HUDEP-2 (cell line): ENCODE measurements around the gene SCN1B.

Experiments
- DNase-seq, 76 experiments: peaks; one replicate each; lab custom pipeline; 2025; ENCODE audit not compliant: unreplicated experiment in 76 of 76; lab: John Stamatoyannopoulos, UW

Gene SCN1B

DNA sequence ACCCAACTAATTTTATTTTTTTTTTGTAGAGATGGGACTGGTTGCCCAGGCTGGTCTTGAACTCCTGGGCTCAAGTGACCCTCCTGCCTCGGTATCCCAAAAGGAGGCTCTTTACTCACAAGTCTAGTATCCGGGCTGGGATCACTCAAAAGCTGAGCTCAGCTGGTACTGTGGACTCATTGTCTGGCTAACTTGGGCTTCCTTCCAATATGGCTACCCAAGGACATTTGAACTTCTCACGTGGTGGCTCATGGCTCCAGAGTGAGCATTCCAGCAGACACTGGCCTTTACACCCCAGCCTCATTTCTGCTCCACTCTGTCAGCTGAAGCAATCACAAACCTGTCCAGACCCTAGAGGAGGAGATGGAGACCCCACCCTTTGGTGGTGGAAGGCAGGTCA is 40.2 kb downstream of the SCN1B start:
- no peak for DNase-seq

DNA sequence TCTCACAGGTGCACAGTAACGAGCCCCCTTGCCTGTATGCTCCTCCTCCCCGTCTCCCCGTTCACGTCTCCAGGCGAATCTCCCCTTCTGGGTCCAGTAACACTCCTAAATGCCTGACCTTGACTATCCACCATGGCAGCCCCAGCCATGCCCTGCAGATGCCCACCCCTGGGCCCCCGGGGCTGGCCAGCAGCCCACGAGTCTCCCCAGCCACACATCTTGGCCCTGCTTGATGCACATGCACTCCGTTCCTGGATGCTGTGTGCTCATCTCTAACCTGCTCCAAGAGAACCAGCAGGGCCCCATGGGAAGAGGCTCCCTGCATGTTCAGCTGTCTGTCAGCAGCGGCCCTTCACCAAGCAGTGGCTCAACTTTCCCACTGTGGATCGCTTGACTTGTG is 43.2 kb downstream of the SCN1B start:
- no peak for DNase-seq

GRCh38 chr19:35073941-35074340 is 43.7 kb downstream of the SCN1B start:
- DNase-seq, result no peak

DNA sequence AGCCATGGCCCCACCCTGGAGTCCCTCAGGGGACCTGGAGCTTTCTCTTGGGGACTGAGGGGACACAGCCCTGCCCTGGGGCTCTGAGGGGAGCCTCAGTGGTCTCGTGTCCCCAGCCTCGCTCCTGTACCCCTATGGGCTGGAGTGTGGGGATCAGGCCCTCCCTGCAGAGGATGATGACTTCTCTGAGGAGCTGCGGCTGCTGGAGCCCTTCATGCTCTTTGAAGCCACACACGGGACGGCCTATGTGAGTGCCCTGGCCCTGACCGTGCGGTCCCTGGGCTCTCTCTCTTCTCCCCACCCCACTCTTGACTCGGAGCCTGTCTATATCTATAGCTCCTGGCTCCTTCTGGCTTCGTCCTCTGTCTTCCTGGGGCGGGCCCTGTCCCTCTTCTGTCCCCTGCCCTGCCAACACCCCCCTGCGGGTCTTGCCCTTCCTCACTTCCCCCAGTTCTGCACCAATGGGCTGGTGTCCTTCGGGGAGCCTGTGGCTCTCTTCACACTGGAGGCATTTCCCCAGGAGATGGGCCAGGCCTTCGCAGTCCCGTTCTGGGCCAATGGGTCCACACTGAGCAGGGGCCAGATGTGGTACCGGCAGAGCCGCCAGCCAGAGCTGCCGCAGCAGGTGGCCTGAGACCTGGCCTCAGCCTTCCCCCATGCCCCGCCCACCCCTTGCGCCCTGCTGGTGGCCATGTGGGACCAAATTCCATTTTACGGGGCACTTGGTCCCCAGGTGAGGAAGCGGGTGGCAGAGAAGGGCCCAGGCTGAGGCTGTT is 44.3 kb downstream of the SCN1B start:
- no peak for DNase-seq

GRCh38 chr19:35075202-35076025 is 45.1 kb downstream of the SCN1B start:
- DNase-seq, result no peak

DNA sequence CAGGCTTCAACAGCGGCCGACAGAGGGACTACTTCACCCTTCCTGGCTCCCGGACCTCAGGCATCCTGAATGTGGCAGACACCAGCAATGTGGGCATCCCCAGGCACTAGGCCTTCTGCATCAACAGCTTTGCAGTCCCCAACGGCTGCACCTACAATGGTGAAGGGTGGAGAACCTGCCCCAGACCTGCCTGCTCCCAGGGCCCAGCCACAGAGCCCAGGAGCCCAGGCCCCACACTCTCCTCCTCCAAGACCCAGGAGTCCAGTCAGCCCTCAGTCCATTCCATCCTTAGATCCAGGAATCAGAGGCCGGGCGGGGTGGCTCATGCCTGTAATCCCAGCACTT is 45.7 kb downstream of the SCN1B start:
- DNase-seq, result no peak

- no peak for DNase-seq
Measured at GRCh38 chr19:35076657-35077056, 46.4 kb downstream of the SCN1B start.

- DNase-seq, result no peak
Measured at GRCh38 chr19:35077411-35078223, 47.3 kb downstream of the SCN1B start.

- no peak for DNase-seq
Measured at GRCh38 chr19:35079826-35080225, 49.6 kb downstream of the SCN1B start.

DNA sequence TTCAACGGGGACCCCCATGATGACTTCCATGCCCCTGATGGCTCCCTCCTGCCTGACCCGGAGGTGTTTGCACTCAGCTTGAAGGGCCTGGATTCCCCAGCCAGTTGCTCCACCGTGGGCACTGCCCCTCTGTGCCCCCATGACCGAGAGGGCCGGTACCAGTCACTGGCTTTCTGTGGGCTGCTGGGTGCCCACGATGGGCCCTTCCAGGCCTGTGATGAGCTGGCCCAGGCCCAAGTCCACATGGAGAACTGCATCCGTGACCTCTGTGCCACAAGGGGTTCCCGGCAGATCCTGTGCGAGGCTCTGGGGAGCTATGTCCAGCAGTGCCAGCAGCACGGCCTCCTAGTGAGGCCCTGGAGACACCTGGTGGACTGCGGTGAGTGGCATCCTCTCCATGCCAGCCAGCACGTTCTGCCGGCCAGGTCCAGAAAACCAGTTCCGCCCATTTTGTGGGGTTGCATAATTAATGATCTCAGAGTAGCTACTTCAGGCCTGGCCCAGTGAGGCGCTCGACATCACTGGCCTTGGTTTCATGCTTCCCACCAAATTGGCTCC is 50.4 kb downstream of the SCN1B start:
- no peak for DNase-seq

- no peak for DNase-seq
Measured at GRCh38 chr19:35081201-35081600, 50.9 kb downstream of the SCN1B start.

DNA sequence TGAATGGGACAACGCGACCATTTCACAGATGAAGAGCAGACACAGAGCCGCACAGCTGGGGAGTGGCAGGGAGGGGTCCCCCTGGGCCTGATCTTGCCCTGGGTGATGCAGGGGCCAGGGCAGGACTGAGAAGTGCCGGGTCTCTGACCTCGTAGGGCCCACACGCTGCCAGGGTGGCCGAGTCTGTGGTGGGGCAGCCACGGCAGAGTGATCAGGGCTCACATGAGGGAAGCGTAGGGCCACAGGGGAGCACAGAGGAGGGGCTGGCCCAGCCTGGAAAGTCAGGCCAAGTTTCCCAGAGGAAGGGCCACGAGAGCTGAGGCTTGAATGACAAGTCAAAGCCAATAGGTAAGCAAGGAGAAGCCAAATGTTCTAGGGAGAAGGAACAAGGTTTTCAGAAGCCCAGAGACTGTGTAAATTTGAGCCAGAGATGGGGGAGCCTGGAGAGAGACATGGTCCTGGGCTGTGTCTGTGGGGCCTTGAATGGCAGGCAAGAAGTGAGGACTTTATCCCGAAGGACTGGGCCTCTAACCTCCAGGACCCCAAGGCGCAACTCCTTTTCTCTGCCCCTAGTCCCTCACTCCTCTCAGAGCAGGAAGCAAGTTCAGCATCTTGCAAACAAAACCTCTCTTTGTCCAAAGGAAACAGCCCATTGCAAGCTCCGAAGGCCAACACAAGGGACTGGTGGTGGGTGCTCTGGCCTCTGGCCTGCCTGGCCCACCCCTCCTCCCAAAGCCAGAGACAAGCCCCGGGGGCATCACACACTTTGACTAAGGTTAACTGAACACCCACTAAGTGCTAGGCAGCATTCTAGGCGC is 53.6 kb downstream of the SCN1B start:
- DNase-seq, result no peak

GRCh38 chr19:35084509-35084762 is 54.2 kb downstream of the SCN1B start:
- no peak for DNase-seq

- no peak for DNase-seq
Measured at GRCh38 chr19:35085947-35086346, 55.7 kb downstream of the SCN1B start.

DNA sequence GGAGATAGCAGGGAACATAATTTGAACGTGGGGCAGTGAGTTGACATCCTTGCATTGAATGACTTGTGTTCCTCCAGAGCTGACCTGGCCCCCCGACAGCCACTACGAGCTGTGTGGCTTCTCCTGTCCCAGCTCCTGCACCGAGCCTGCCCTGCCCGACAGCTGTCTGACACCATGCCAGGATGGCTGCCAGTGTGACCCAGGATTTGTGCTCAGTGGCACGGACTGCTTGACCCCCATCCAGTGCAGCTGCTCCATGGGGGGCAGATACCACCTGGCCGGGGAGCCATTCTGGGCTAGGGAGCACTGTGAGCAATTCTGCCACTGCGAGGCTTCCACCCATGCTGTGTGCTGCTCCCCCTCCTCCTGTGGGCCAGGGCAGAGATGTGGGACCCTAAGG is 56.2 kb downstream of the SCN1B start:
- DNase-seq, result no peak

GRCh38 chr19:35087393-35087792 is 57.1 kb downstream of the SCN1B start:
- no peak for DNase-seq

DNA sequence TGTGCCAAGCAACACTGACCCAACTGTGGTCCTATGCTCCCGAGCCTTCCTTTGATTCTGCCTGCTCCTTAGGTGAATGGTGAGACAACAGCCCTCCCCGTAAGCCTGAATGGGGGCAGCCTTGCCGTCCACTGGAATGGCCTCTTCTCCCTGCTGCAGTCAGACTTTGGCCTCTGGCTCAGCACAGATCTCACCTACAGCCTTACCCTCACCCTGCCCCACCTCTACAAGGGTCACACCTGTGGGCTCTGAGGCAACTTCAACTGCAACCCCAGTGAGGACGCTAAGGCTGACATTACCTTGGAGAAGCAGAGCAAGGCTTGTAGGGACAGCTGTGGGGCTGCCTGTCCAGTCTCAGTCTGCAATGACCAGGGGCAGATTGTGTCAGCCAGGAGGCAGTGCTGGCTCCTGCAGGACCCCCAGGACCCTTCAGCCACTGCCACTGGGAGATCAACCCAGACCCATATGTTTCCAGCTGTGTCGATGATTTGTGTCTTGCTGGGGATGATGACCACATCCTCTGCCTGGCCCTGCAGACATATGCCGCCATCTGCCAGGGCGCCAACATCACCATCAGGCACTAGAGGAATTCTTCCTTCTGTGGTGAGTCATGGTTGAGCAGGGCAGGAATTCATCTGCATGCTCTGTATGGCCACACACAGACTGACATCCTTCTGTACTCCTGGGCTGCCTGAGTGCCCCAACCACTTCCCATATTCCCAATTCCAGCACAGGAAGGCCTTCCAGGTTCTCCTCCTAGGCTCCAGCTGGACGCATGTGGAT is 58.1 kb downstream of the SCN1B start:
- DNase-seq, result no peak

GRCh38 chr19:35089554-35089953 is 59.3 kb downstream of the SCN1B start:
- DNase-seq, result no peak
